GM19193 (cell line): ENCODE results near the gene TMEM51.

ENCODE experiments used
- POLR2A ChIP-seq: IDR thresholded peaks from 4 replicates; pipeline ENCODE4 v1.6.1; 2011; ENCODE audit not compliant: insufficient read depth, insufficient read length; ENCODE audit errors: extremely low read depth

The TMEM51 gene, protein sequence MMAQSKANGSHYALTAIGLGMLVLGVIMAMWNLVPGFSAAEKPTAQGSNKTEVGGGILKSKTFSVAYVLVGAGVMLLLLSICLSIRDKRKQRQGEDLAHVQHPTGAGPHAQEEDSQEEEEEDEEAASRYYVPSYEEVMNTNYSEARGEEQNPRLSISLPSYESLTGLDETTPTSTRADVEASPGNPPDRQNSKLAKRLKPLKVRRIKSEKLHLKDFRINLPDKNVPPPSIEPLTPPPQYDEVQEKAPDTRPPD

GRCh38 chr1:15153184-15153841, at the start of gene TMEM51:
TSS of gene TMEM51 (plus strand) at chr1:15153747. CDS start at chr1:15215088, 61,341 bp downstream.
- no peak for TF ChIP-seq POLR2A

DNA sequence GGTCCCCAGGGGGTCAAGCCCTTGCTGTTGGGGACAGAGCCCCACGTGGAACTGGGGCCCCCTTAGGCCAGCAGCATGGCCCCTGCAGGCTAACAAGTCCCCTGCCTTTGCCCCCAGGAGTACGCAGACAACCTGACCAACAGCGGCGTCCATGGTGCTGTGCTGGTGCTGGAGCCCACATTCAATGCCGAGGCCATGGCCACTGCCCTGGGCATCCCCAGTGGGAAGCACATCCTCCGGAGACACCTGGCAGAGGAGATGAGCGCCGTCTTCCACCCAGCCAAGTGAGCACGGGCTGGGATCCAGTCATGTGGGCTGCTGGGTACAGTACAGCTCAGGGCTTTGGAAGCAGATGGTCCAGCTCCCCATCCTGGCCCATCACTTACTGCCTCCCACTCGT, 49.6 kb upstream of the TMEM51 start:
- no peak for TF ChIP-seq POLR2A

DNA sequence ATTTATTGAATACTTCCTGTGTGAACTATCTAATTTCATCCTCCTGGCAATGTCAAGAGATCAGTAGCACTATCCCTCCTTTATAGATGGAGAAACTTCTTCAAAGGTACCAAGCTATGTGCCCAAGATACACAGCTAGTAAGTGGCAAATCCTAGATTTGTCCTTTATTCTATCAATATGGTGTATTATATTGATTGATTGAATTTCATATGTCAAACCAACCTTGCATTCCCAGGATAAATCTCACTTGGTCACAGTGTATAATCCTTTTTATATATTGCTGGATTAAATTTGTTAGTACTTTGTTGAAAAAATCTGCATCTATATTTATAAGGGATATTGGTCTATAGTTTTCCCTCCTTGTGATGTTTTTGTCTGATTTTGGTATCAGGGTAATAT, 48.8 kb upstream of the TMEM51 start:
- TF ChIP-seq POLR2A, result no peak

- no peak for TF ChIP-seq POLR2A
Observed at GRCh38 chr1:15106608-15107007, 46.9 kb upstream of the TMEM51 start.

DNA sequence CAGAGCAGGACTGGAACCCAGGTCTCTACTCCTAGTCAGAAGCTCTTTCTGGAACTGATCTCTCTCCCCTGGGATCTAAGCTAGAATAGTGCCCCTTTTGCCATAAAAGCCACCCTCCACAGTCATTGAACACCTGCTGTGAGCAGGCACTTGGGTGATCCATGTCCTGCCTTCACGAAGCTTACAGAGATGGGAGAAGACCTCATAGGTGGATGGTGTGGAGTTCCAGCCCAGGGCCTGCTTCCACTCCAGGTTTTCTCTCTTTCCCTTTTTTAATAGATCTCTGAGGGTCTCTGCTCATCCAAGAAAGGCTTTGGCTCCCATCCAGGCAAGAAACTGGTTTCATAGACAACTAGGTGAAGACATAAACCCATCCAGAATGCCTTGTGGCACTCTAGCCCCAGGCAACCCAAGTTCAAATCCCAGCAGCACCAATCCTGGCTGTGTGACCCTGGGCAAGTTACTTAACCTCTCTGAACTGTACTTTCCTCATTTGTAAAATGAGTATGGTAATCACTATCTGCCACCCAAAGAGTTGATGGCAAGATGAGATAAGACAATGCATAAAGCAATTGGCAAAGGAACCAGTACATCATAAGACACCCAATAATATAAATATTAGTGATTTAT, 46.4 kb upstream of the TMEM51 start:
- TF ChIP-seq POLR2A, result no peak

DNA sequence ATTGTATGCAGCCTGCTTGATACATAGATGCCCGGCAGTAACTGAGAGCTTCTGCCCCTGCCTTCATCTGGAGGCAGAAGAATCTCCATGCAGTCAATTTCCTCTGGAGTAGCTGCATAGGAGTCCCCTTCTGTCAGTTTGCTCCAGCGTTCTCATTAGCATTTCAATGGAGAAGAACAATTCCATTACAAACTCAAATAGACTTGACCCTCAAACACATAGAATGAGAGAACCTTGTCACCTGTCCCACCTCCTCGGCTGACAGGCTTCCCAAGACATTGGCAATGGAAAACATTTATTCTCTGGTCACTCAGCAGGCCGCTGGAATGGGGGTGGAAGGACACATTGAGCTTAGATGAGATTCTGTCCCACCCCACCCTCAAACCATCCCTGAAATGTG, 45.6 kb upstream of the TMEM51 start:
- no peak for TF ChIP-seq POLR2A

DNA sequence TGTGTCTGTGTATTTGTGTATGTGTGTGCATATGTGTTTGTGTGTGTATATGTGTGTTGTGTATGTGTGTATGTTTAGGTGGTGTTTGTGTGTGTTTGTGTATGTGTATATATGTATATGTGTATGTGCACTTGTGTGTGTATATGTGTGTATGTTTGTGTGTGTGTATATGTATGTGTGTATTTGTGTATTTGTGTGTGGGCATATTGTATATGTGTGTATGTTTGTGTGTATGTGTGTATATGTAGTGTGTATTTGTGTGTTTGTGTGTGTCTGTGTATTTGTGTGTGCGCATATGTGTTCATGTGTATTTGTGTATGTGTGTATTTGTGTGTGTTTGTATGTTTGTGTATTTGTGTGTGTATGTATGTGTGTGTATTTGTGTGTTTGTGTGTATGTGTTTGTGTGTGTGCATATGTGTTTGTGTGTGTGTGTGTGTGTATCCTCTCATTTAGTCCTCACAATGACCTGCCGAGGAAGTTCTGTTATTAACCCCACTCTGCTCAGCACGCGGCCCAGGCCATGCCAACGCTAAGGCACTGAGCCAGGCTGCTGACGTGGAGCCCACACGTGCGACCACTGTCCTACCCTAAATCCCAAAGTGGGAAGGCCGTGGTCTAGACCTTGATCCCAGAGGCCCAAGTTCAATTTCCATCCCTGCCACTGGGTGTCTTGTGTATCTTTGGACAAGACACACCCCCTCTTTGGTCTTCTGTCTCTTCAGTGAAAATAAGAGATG, 43.2 kb upstream of the TMEM51 start:
- no peak for TF ChIP-seq POLR2A

- TF ChIP-seq POLR2A, result no peak
Observed at GRCh38 chr1:15110867-15111230, 42.7 kb upstream of the TMEM51 start.

DNA sequence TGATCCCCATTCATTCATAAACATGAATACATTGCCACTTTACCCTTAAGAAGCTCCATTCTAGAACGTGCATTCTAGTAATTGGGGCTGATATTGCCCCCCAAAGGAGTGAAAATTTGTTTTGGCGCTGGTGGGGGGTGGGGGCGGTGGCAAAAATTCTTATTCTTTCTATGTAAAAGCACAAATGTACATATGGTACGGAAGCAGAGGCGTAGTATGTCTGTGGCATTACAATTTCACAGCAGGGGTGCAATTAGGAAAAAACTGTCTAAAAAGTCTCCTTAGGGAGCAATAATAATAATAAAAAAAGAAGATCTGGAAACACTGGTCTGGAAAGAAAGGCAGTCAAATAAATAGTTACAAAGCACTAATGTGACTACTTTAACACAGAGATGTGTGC, 40.4 kb upstream of the TMEM51 start:
- TF ChIP-seq POLR2A, result no peak

- TF ChIP-seq POLR2A, result no peak
Observed at GRCh38 chr1:15114884-15115283, 38.7 kb upstream of the TMEM51 start.

DNA sequence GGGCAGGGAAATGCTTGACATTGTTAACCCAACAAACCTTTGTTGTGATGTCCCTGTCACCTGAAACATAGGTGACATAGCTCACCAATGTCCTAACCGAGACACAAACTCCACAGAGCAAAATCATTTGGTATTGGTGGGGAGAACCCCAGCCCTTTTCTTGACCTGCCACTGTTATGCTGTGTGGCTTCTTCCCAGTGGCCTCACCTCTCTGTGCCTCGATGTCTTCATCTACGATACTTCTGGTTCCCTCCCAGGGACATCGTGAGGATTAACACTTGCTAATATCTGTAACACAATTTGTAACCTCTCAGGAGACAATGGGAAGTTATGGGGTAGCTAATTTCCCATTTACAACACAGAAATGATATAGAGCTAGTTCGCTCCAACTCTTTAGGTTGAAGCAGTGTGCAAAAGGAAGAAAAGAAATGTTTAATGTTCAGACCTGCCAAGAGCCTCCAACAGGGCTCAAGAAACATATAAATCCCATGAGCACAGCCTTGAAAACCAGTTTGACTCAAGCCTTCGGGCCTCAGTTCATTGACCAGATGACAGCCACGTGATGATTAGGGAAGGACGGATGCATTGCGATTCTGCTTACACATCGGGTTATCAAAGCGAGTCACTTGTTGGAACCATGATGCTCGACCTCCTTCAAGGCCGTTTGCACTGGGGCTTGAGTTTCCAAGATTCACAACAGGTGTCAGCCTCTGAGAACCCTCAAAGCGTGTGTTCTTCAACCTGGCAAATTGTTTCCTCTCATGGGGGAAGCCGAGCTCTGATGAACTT, 37.8 kb upstream of the TMEM51 start:
- no peak for TF ChIP-seq POLR2A

DNA sequence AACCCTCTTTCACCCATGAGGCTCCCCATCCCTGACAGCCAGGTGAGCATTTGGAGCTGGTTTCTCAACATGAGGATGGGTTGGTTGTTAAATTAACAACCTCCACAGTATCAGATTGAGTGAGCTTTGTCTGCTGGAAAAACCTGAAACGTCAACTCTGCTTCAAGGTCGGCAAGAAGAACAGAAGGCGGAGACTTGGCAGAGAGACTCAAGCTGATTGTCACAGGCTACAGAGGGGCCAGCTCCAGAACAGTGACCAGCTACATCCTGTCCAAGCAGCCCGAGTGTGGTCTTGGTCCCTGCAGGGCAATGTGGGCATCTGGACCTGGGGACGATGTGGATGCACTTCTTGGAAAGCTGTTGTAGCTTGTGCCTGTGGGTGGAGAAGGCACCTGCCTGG, 36.6 kb upstream of the TMEM51 start:
- no peak for TF ChIP-seq POLR2A

DNA sequence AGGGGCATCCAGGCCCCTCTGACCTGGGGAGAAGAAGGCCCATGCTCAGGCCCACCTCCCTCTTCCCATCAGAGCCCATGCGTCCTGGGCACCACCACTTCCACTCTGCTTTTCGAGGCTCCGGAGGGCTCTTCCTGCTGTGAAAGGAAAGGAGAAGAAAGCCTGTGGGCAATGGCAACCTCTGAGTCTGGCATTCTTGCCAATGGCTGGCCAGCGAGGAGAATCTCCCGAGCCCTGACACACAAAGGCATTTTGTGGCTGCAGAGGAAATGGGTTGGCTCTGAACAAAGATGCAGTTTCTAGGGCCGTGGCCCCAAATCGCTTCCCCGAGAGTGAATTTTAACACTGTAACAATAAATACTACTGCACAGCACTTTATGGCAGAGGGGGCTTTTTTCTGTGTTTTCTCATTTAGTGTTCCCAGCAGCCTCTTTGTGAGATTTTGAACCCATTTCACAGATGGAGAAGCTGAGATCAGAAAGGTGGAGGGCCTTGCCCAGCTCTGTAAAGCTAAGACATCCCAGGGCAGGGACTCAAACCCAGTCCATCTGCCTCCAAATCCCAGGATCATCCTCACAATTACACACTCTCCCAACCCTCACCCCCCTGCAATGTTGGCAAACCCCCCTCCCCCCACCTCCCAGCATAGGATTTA, 35.7 kb upstream of the TMEM51 start:
- TF ChIP-seq POLR2A, result no peak

GRCh38 chr1:15118579-15118978, 35.0 kb upstream of the TMEM51 start:
- TF ChIP-seq POLR2A, result no peak
